Stimulated activated CD8-positive, alpha-beta memory T cell treated with anti-CD3 and anti-CD28 coated beads, Interleukin-4, amount 100 ng/mL, for 24 hours (primary cell): ENCODE results near the gene LSS.

Source experiments
- DNase-seq: peaks from one replicate; pipeline ENCODE4 v3.0.0-alpha.2; 2020; ENCODE audit warnings: low read depth

The LSS gene

GRCh38 chr21:46218906-46219590, 9.5 kb downstream of the LSS start:
- DNase-seq = no peak

- DNase-seq = no peak
These were observed 10.9 kb downstream of the LSS start for GRCh38 chr21:46217511-46218196.

- DNase-seq = no peak
These were observed 12.3 kb downstream of the LSS start for GRCh38 chr21:46216132-46216747.

DNA sequence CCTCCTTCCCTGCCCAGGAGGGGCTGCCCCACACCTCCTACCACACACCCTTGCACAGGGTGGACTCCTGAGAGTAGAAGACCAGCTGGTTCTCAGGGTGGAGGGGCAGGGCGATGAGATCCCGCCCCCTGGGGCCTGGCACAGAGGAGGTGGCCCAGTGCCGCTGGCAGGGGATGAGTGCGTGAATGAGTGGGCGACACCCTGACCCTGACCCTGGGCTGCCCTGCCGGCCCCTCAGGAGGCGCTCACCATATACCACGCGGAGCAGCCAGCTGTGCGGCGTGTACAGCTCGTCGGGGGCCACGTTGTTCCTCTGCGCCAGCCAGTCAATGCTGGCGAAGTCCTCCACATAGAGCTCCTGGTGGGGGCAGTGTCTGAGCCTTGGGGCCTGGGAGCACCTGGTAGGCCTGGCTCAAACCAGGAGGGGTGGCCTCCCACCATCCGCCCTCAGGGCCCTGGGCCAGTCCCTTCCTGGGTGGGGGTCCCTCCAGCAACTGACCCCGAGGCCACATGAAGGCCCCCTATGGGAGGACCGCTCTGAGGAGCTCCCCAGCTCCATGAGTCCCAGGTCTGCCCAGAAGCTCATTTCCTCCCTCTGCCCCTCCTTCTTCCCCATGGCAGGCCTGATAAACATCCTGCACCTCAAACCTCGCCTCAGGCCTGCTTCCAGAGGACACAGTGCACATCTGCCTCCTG, 13.0 kb downstream of the LSS start:
- no peak for DNase-seq

- DNase-seq = no peak
These were observed 13.9 kb downstream of the LSS start for GRCh38 chr21:46214478-46215340.

GRCh38 chr21:46213620-46214286, 14.8 kb downstream of the LSS start:
- no peak for DNase-seq

DNA sequence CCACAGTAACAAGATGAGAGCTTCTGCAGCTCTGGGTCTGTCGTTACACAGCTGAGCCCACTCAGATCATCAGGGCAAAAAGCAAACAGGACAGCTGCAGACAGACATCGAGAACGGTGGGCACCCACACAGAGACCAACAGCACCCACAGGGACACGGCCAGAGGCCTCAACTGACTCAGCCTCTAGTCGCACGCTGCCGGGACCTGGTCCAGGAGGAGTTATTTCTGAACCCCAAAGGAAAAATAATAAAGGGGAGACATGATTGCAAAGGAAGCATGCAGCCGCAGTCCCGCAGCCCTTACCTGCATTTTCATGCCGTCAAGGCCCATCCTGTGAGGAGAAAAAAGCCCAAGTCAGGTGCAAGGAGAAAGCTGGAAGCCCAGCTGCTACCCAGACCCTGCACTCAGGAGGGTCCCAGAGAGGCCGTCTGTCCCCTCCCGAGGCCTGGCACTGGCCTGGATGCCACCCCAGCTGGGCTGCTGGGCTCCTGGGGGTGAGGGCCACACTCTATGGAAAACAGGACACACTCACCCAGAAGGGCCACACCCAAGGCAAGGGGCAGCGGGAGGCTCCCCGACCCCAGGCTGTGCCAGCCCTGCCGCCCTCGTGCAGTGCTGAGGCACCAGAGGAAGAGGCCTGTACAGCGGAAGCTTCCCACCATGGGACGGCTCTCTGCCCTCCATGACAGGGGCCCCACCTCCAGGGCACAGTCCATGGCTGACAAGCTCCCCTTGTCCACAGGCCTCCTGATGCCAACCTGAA, 15.7 kb downstream of the LSS start:
- no peak for DNase-seq

GRCh38 chr21:46211786-46212720, 16.5 kb downstream of the LSS start:
- no peak for DNase-seq

- no peak for DNase-seq
These were observed 17.2 kb downstream of the LSS start for GRCh38 chr21:46211376-46211775.

DNA sequence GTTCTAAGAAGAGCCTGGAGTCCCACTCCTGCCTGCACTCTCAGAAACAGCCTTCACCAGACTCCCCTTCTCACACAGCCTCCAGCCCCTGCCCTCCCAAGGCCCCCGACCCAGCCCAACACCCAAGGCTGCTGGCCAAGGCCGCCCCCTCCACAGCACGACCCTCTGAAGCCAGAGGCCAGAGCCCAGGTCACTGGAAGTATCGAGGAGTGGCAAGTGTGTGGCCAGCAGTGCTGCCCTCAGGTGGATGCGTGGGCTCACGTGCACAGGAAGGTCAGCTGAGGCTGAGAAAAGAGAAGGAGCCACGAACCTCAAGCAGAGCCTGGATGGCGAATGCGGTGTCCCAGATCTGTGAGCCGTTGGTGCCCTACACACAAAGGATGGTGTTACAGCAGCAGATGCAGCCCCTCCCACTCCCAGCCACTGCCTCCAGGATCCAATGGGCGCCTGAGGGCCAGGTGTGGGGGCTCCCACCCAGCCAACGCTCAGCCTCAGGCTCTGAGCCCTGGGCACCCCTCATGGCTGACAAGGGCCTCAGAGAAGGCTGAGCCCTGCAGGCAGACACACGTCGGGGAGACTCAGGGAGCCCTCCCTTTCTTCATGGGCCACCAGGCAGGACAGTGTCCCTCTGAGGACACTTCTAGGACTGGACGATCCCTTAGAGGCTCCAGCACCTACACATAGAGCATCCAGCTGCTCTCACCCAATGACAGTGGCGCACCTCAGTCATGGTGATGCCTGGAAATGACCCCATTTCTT, 18.0 kb downstream of the LSS start:
- no peak for DNase-seq

DNA sequence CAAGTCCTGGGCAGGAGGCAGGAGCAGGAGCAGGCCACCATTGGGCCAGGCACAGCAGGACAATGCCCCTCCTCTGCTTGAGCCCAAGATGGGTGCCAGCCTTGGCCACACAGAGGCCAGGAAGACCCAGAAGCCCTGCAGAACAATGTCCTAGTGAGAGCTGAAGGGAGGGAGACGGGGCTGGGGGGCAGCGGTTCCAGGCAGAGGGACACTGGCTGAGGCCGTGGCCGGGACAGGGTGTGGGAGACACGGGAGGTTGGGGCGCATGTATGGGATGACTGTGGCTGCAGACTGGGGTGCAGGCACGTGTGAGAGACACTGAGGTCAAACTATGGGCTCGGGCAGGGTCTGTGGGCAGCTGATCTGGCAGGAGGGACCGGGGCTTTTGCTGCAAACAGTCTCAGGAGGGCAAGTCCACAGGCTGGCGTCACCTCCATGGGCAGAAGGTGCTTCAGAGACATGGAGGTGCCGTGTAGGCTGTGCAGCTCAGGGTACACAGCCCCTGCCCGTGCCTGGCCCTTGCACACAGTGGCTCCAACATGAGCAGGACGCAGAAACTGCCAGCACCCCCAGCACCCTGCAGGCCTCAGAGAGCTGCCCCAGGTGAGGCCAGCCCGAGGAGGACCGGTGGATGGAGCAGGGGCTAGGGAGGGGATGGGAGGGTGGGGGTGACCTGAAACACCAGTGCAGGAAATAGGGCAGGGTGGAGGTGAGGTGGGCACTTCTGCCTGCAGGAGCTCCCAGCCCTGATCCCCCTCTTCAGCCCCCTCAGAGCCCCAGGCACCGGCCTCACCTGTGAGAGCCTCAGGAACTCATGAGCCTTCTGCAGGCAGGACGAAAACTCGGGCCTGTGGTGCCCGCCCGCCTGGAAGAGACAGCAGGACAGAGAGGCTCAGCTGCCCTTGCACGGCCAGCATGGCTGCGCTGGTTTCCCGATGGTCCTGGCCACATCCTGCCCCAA, 19.5 kb downstream of the LSS start:
- no peak for DNase-seq

DNA sequence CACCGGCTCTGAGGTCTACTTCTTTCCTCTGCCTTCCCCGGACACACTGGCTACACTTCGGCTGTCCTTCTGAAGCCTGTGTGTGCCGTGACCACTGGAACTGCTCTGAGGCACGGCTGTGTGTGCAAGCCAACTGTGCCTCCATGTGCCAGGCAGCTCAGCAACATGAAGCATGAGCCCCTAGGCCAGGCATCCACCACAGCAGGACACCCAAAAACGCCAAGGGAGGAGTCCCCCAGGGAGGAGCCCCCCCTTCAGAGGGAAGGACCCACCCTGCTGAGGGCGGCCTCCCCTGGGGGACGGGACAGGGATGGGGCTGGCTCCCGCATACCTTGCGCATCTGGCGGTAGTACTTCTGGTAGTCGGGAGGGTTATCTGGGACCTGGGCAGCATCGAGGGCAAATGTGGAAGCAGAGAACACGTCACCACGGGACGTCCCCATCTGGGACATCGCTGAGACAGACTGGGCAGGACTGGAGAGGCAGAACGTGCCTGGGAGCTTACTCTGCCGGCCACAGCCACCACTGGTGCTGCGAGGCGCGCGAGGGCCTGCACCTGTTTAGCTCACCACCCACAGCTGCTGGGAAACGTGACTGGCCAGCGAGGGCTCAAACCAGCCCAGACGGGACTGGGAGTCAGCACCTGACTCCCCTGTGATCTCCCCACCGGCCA, 20.5 kb downstream of the LSS start:
- no peak for DNase-seq

GRCh38 chr21:46207006-46207919, 21.3 kb downstream of the LSS start:
- DNase-seq = no peak

DNA sequence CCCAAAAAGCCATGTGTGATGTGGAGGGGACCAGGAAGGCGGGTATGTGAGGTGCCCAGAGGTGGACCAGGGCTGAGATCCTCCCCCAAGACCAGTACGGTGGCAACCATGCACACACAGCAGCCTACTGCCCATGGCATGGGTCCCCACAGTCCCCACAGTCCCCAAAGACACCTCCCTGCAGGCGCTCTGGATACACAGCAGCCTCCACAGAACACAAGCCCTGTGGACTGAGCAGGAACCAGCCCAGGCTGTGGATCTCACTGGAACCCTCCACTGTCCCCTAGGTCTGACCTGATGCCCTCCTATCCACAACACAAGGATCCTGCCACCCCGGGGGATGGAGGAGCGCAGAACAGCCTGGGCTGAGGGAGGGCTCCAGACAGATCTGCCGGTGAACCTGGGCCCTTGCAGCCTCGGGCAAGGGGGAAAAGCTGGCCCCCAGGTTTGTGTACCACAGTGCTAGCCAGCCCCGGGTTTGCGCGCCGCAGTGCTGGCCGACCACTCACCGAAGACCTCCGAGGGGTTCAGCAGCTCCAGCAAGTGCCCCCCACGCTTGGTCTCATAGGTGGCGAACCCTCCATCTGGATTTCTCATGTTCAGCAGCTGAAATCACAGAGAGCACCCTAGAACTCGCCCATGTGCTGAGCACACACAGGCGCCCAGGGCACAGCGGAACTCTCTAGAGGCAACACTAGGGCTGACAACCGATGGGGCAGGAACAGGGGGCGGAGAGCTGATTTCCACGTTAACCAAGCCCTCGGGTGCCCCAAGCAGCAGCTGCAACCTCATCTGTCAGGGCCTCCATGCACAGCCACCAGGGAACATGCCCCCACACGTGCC, 22.2 kb downstream of the LSS start:
- no peak for DNase-seq

- no peak for DNase-seq
These were observed 22.8 kb downstream of the LSS start for GRCh38 chr21:46205766-46206162.
